ENCODE results near the gene RFX4. TPM values are rescaled to one million over a fixed set of nuclear protein-coding genes. Genes with fewer than 3 reads are reported as not detected.
A peak's percentile ranks its signal among the peaks of the same experiment; 100 is the strongest.

RFX4 gene
- total RNA-seq, 2 experiments from 2014 or later = not detected

- no peaks in the 10 kb centered on the region for H3K27me3 Mint-ChIP-seq (ENCODE audit: low read depth)
- peaks cover 28% of the 10 kb centered on the region for H3K4me1 Mint-ChIP-seq (ENCODE audit: low read depth)
- intact Hi-C loops (cut with micrococcal nuclease) = loop anchor here (2.0 kb wide), 1 partner anchor 14 kb away; no protein-coding TSS in a partner anchor
- H3K4me3 Mint-ChIP-seq = peak overlapping the region; percentile 2
- CTCF ChIA-PET = interaction anchor here (0.9 to 1.4 kb wide), 2 partner anchors 9 to 18 kb away, joined by 3 to 5 read pairs; partner anchors contain the start of gene RIC8B
- no peak for DNase-seq
- no peak overlapping the region for H3K27ac Mint-ChIP-seq
- no peaks in the 10 kb centered on the region for H3K9me3 Mint-ChIP-seq
- no peaks in the 10 kb centered on the region for H3K36me3 Mint-ChIP-seq (ENCODE audit: low read depth)
Measured at GRCh38 chr12:106766393-106766826, 183.6 kb downstream of the RFX4 start.

GRCh38 chr12:106767206-106767605 lies 184.4 kb downstream of the RFX4 start:
- CTCF ChIA-PET = no interaction called here
- H3K4me1 Mint-ChIP-seq (ENCODE audit: low read depth) = peaks cover 28% of the 10 kb centered on the region
- no peak overlapping the region for H3K27ac Mint-ChIP-seq
- H3K36me3 Mint-ChIP-seq (ENCODE audit: low read depth) = no peaks in the 10 kb centered on the region
- intact Hi-C loops (cut with micrococcal nuclease) = loop anchor here (2.0 kb wide), 1 partner anchor 14 kb away; no protein-coding TSS in a partner anchor
- DNase-seq = no peak
- no peak overlapping the region for H3K4me3 Mint-ChIP-seq
- no peaks in the 10 kb centered on the region for H3K9me3 Mint-ChIP-seq
- H3K27me3 Mint-ChIP-seq (ENCODE audit: low read depth) = no peaks in the 10 kb centered on the region

DNA sequence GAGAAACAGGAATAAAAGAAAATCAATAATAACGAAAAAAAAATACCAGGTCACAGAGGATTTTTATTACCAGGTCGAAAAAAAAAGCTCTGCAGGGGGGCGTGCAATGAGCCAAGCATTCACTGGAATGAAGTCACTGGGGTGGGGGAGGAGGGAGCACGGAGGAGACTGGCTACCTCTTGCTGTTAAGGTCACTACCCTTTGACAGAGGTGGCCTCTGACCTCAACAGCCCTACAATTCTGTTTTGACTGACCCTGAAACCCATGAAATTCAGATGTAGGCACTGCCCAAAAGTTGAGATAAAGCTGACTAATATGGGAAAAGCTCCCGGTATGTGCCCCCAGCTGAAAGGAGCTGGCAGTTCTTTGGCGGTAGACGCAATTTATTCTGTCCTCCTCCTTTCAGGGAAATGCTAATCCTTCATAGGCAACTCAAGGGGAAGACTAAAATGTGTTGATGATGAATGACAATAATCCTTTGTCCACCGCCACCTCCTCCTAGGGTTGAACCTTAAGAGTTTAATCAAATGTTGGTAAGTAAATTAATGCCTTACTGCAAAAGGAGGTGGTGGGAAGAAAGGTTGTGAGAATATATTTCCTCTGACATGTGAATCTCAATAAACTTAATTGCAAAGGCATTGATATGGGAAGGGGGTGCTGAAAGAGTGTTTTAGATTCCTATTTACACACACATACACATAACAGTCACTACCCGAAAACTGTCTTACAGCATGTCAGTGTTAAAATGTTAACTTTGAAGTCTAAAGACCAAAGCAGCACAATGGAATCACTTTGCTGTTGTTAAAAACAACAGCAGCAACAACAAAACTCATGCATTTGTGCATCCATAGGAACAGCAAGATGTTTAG lies 185.4 kb downstream of the RFX4 start:
- CTCF ChIA-PET = no interaction called here
- peaks cover 29% of the 10 kb centered on the region for H3K4me1 Mint-ChIP-seq (ENCODE audit: low read depth)
- H3K36me3 Mint-ChIP-seq (ENCODE audit: low read depth) = no peaks in the 10 kb centered on the region
- no peaks in the 10 kb centered on the region for H3K9me3 Mint-ChIP-seq
- DNase-seq = no peak
- no peak overlapping the region for H3K27ac Mint-ChIP-seq
- no peak overlapping the region for H3K4me3 Mint-ChIP-seq
- no peaks in the 10 kb centered on the region for H3K27me3 Mint-ChIP-seq (ENCODE audit: low read depth)
- intact Hi-C loops (cut with micrococcal nuclease) = loop anchor here (2.0 kb wide), 1 partner anchor 15 kb away; no protein-coding TSS in a partner anchor

DNA sequence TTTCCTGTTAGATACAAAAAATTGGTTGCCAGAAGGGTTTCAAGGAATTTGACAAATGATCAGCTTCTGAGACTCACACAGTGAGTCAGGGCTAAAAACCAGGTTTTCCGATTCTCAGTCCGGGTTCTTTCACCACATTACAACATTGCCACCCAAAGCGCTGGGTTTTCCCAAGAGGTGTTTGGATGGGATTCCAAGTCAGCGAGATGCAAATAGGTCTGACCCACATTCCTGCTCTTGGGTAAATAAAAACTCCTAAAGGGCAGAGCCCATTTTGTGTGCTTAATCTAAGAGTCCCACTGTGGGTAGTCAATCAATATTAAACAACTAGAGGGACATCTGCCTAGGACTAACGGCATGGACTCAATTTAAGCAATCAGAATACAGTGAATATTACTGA lies 186.3 kb downstream of the RFX4 start:
- Mint-ChIP-seq H3K27me3 (ENCODE audit: low read depth) (no peaks in the 10 kb centered on the region), H3K4me3 (no peak overlapping the region), H3K4me1 (ENCODE audit: low read depth) (peaks cover 31% of the 10 kb centered on the region), H3K9me3 (no peaks in the 10 kb centered on the region), H3K36me3 (ENCODE audit: low read depth) (no peaks in the 10 kb centered on the region), H3K27ac (no peak overlapping the region)
- DNase-seq = no peak
- intact Hi-C loops (cut with micrococcal nuclease) = no loop called here
- CTCF ChIA-PET = no interaction called here

- Mint-ChIP-seq H3K27me3 (ENCODE audit: low read depth) (no peaks in the 10 kb centered on the region), H3K4me1 (ENCODE audit: low read depth) (peaks cover 31% of the 10 kb centered on the region), H3K4me3 (no peak overlapping the region), H3K27ac (no peak overlapping the region), H3K9me3 (no peaks in the 10 kb centered on the region), H3K36me3 (ENCODE audit: low read depth) (peaks cover 2% of the 10 kb centered on the region)
- intact Hi-C loops (cut with micrococcal nuclease) = no loop called here
- CTCF ChIA-PET = no interaction called here
- no peak for DNase-seq
Measured at GRCh38 chr12:106769546-106769945, 186.7 kb downstream of the RFX4 start.

- peaks cover 38% of the 10 kb centered on the region for H3K4me1 Mint-ChIP-seq (ENCODE audit: low read depth)
- intact Hi-C loops (cut with micrococcal nuclease) = loop anchor here (5.0 to 10.0 kb wide), 2 partner anchors 414 to 527 kb away; partner anchors contain the start of genes CKAP4 and POLR3B
- CTCF ChIA-PET = no interaction called here
- no peak for DNase-seq
- H3K4me3 Mint-ChIP-seq = no peak overlapping the region
- no peaks in the 10 kb centered on the region for H3K9me3 Mint-ChIP-seq
- no peaks in the 10 kb centered on the region for H3K27me3 Mint-ChIP-seq (ENCODE audit: low read depth)
- peaks cover 10% of the 10 kb centered on the region for H3K36me3 Mint-ChIP-seq (ENCODE audit: low read depth)
- H3K27ac Mint-ChIP-seq = no peak overlapping the region
Measured at GRCh38 chr12:106771425-106771824, 188.6 kb downstream of the RFX4 start.

- no peaks in the 10 kb centered on the region for H3K27me3 Mint-ChIP-seq (ENCODE audit: low read depth)
- intact Hi-C loops (cut with micrococcal nuclease) = loop anchor here (1.0 to 10.0 kb wide), 9 partner anchors 13 to 529 kb away; partner anchors contain the start of genes CKAP4, CRY1, MTERF2 and POLR3B
- H3K4me3 Mint-ChIP-seq = peak overlapping the region; percentile 99
- H3K9me3 Mint-ChIP-seq = no peaks in the 10 kb centered on the region
- H3K27ac Mint-ChIP-seq = peak overlapping the region; percentile 97
- DNase-seq = no peak
- peaks cover 10% of the 10 kb centered on the region for H3K36me3 Mint-ChIP-seq (ENCODE audit: low read depth)
- CTCF ChIA-PET = no interaction called here
- H3K4me1 Mint-ChIP-seq (ENCODE audit: low read depth) = peaks cover 29% of the 10 kb centered on the region
Measured at GRCh38 chr12:106773286-106774004, 190.6 kb downstream of the RFX4 start.

DNA sequence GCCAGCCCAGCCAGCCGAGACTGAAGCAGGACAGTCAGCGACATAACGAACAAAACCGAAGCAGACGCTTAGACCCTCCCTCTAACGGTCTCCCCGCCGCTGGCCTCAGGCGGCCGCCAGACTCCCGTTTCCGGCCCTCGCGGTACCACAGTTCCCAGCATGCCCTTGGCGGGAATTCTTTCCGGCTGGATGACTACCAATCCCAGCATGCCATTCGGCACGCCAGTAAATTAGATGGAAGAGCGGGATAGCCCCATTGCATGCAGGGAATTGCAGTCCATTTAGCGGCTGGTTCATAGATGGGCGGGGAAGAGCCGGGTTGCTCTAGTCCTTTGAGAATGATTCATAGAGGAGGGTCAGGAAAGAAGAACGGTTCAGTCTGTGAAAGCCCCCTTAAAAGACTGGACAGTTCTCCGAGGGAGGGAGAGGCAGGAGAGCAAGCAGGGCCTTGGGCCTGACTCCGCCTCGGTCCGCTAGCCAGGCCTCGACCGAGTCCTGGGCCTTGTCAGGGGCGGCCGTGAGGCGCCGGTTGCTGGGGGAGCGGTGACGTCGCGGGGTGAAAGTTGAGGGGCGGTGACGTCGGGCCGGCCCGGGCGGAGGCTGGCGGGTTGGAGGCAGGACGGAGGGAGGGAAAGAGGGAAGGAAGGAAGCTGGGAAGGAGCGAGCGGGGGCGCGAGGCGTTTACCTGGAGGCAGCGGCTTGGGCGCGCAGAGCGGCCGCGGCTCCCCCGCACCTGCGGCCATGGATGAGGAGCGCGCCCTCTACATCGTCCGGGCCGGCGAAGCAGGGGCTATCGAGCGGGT lies 191.4 kb downstream of the RFX4 start, which contains the start of gene RIC8B:
Gene RIC8B (plus strand): TSS at position 678 of the 803 bp plus-strand sequence. CDS start 64 bp downstream, at position 742.
- Mint-ChIP-seq H3K9me3 (no peaks in the 10 kb centered on the region), H3K27ac (peak within 1 kb of the TSS; percentile 97), H3K27me3 (ENCODE audit: low read depth) (no peaks in the 10 kb centered on the region), H3K36me3 (ENCODE audit: low read depth) (peaks cover 10% of the 10 kb centered on the region), H3K4me1 (ENCODE audit: low read depth) (peaks cover 22% of the 10 kb centered on the region), H3K4me3 (peak within 1 kb of the TSS; percentile 99)
- CTCF ChIA-PET = interaction anchor here (1.4 kb wide), 1 partner anchor 8 kb away, joined by 5 read pairs; no protein-coding TSS in a partner anchor
- peak; percentile 92 for DNase-seq
- intact Hi-C loops (cut with micrococcal nuclease) = loop anchor here (1.0 to 10.0 kb wide), 9 partner anchors 14 to 529 kb away; partner anchors contain the start of genes CKAP4, CRY1, MTERF2 and POLR3B

DNA sequence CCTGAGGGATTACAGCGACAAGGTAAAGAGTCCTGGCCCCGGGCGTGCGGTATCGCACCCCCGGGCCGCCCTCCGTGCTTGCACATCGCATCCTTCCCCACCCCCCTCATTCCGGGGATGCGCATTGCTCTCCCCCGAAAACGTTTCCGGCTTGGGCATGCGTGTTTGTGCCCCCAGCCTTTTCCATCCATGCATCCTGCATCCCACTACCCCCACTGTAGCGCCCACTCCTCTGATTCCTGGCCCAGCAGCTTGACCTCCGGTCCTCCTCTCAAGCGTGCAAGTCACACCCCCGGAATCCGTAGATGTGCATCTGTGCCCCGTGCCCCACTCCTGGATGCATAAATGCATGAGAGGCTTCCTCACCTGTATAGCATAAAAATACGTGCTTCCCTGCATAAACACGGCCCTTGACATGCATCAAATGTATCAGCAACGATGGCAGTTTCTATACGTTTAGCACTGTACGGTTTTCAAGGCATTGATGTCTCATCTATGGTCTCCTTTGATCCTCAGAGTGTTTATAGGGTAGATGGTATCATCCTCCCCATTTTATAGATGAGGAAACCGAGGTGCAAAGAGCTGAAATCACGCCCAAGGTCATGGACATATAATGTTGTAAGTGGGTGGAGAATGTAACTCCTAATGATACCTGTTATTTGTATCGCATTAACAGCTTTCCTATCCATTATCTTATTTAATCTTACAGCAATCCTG lies 192.2 kb downstream of the RFX4 start:
- Mint-ChIP-seq H3K36me3 (ENCODE audit: low read depth) (peaks cover 10% of the 10 kb centered on the region), H3K4me1 (ENCODE audit: low read depth) (peaks cover 22% of the 10 kb centered on the region), H3K27me3 (ENCODE audit: low read depth) (no peaks in the 10 kb centered on the region), H3K27ac (peak overlapping the region; percentile 97), H3K4me3 (peak overlapping the region; percentile 99), H3K9me3 (no peaks in the 10 kb centered on the region)
- intact Hi-C loops (cut with micrococcal nuclease) = loop anchor here (1.0 to 10.0 kb wide), 9 partner anchors 15 to 530 kb away; partner anchors contain the start of genes CKAP4, CRY1, MTERF2 and POLR3B
- DNase-seq = peak; percentile 36
- CTCF ChIA-PET = interaction anchor here (0.6 to 1.4 kb wide), 4 partner anchors 9 to 417 kb away, joined by 3 to 5 read pairs (median 4); no protein-coding TSS in a partner anchor

DNA sequence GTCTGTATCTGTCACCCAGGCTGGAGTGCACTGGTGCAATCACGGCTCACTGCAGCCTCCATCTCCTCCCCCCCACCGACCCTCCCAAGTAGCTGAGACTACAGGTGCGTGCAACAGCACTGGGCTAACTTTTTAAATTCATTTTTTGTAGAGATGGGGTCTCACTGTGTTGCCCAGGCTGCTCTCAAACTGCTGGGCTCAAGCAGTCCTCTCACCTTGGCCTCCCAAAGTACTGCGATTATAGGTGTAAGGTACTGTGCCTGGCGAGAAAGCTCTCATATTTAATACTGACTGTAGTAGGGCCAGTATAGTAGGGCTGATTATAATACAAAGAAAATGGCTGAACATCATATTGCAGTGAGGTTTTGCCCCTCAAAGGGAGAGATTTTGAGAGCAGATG lies 194.1 kb downstream of the RFX4 start:
- Mint-ChIP-seq H3K27ac (no peak overlapping the region), H3K27me3 (ENCODE audit: low read depth) (no peaks in the 10 kb centered on the region), H3K4me3 (no peak overlapping the region), H3K36me3 (ENCODE audit: low read depth) (peaks cover 10% of the 10 kb centered on the region), H3K4me1 (ENCODE audit: low read depth) (peaks cover 24% of the 10 kb centered on the region), H3K9me3 (no peaks in the 10 kb centered on the region)
- DNase-seq = no peak
- intact Hi-C loops (cut with micrococcal nuclease) = loop anchor here (10.0 kb wide), 1 partner anchor 532 kb away; the partner anchor contains the start of gene CKAP4
- CTCF ChIA-PET = no interaction called here

- Mint-ChIP-seq H3K27ac (no peak overlapping the region), H3K36me3 (ENCODE audit: low read depth) (peaks cover 15% of the 10 kb centered on the region), H3K4me1 (ENCODE audit: low read depth) (peaks cover 21% of the 10 kb centered on the region), H3K4me3 (no peak overlapping the region), H3K27me3 (ENCODE audit: low read depth) (no peaks in the 10 kb centered on the region), H3K9me3 (no peaks in the 10 kb centered on the region)
- intact Hi-C loops (cut with micrococcal nuclease) = no loop called here
- no peak for DNase-seq
- CTCF ChIA-PET = no interaction called here
Measured at GRCh38 chr12:106780010-106780631, 197.3 kb downstream of the RFX4 start.

Measured in activated naive CD4-positive, alpha-beta T cell treated with anti-CD3 and anti-CD28 coated beads for 36 hours (primary cell).